ENCODE results near the gene C2orf76. TPM values are rescaled to one million over a fixed set of nuclear protein-coding genes. Genes with fewer than 3 reads are reported as not detected.

C2orf76 gene
- total RNA-seq, 4 donors from 2014 or later = 13.5 to 63.0 (median 21.5) TPM

- TF ChIP-seq POLR2A (IDR thresholded peaks at IDR 0.05) (no peak), CTCF (IDR thresholded peaks at IDR 0.05) (no peak)
- intact Hi-C loops (cut with DNase I; ENCODE audit: low total_unique reads) = no loop called here
Observed at GRCh38 chr2:119350311-119350998, 16.2 kb downstream of the C2orf76 start.

DNA sequence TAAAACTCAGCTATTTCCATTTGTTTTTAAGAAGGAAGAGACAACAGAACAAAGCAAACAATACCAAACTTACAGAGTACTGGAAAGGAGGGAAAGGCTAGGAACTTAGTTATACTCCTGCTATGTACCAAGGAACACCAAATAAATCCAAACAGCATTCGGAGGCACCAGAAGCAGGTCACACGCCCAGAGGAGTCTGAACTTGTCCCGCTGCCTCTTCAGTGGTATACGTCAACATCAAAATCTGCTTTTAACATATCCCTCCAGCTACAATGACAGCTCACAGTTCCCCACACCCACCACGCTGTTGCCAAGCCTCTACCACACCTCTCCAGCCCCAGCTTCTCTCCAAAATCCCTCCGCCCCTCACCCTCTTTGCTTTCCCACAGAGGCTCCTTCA is 17.3 kb downstream of the C2orf76 start:
- H3K27ac ChIP-seq = no peak overlapping the region
- DNase-seq = no peak
- no peaks in the 10 kb centered on the region for H3K27me3 ChIP-seq
- TF ChIP-seq POLR2A (IDR thresholded peaks at IDR 0.05) (no peak), CTCF (IDR thresholded peaks at IDR 0.05) (no peak)
- H3K36me3 ChIP-seq = no peaks in the 10 kb centered on the region
- no peaks in the 10 kb centered on the region for H3K4me1 ChIP-seq
- no peak overlapping the region for H3K4me3 ChIP-seq
- intact Hi-C loops (cut with DNase I; ENCODE audit: low total_unique reads) = no loop called here
- no peaks in the 10 kb centered on the region for H3K9me3 ChIP-seq

More at GRCh38 chr2:119350311-119350998, 16.2 kb downstream of the C2orf76 start:
- H3K27ac ChIP-seq = no peak overlapping the region
- H3K27me3 ChIP-seq = no peaks in the 10 kb centered on the region
- no peaks in the 10 kb centered on the region for H3K9me3 ChIP-seq
- H3K4me1 ChIP-seq = no peaks in the 10 kb centered on the region
- no peak overlapping the region for H3K4me3 ChIP-seq
- no peaks in the 10 kb centered on the region for H3K36me3 ChIP-seq
- no peak for DNase-seq

DNA sequence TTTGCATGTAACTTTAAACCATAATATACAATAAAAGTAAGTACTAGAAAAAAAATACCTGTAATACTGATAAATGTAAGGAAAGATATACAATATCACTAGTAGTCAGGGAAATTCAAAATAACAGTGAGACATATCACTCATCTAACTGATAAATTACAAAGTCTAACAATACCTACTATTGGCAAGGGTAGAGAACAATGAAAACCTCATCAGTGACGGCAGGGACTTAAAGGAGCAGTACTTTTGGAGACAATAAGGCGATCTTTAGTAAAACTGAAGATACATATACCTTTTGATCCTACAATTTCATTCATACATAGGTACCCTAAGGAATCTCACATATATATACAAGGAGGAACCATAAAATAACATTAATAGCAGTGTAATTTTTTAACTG is 24.9 kb downstream of the C2orf76 start:
- no peaks in the 10 kb centered on the region for H3K9me3 ChIP-seq
- no peak for DNase-seq
- H3K27me3 ChIP-seq = no peaks in the 10 kb centered on the region
- TF ChIP-seq POLR2A (IDR thresholded peaks at IDR 0.05) = no peak
- TF ChIP-seq CTCF (IDR thresholded peaks at IDR 0.05) = no peak
- no peak overlapping the region for H3K4me3 ChIP-seq
- no peaks in the 10 kb centered on the region for H3K36me3 ChIP-seq
- H3K4me1 ChIP-seq = no peaks in the 10 kb centered on the region
- intact Hi-C loops (cut with DNase I; ENCODE audit: low total_unique reads) = no loop called here
- H3K27ac ChIP-seq = no peak overlapping the region

GRCh38 chr2:119339562-119339923 is 27.1 kb downstream of the C2orf76 start:
- no peak for TF ChIP-seq POLR2A (IDR thresholded peaks at IDR 0.05)
- TF ChIP-seq CTCF (IDR thresholded peaks at IDR 0.05) = no peak
- Histone ChIP-seq H3K27ac (no peak overlapping the region), H3K9me3 (no peaks in the 10 kb centered on the region), H3K27me3 (no peaks in the 10 kb centered on the region), H3K36me3 (no peaks in the 10 kb centered on the region), H3K4me3 (no peak overlapping the region), H3K4me1 (no peaks in the 10 kb centered on the region)
- intact Hi-C loops (cut with DNase I; ENCODE audit: low total_unique reads) = no loop called here
- no peak for DNase-seq

DNA sequence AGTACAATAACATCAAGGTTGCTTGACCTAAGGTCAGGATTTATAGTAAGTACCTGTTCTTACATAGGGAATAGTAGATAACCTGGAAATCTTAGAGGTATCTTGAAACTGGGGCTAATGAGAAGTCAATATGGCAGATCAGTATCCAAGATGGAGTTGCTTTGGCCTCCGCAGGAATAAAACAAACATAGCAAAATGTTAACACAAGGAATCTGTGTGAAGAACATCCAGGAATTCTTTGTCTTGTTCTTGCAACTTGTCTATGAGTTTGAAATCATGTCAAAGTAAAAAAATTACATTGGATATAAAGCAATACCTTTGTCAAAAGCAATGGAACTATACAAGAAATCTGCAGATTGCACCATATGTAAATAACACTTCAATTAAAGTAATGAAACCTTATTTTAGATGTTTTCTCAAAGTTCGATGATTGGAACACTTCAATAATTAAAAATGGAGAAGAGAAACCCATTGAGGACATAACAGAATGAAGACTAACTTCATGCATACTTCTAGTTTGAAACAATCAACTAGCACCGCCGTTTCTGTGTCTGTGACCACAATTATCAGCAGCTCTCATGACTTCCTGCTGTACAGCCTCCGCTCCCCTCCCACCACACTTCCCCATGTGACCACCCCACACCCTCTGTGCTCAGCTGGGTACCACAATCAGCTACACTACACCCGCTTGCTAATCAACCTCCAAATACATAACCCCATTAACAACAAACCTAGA is 27.6 kb downstream of the C2orf76 start:
- H3K4me1 ChIP-seq = no peaks in the 10 kb centered on the region
- H3K36me3 ChIP-seq = no peaks in the 10 kb centered on the region
- no peaks in the 10 kb centered on the region for H3K9me3 ChIP-seq
- DNase-seq = no peak
- no peak overlapping the region for H3K4me3 ChIP-seq
- TF ChIP-seq CTCF (IDR thresholded peaks at IDR 0.05) = no peak
- no peak for TF ChIP-seq POLR2A (IDR thresholded peaks at IDR 0.05)
- no peaks in the 10 kb centered on the region for H3K27me3 ChIP-seq
- intact Hi-C loops (cut with DNase I; ENCODE audit: low total_unique reads) = no loop called here
- no peak overlapping the region for H3K27ac ChIP-seq

All from uterus (tissue), 4 donors.